ENCODE measurements around the gene DNM3.

GRCh38 chr1:172410027-172410426 is 568.7 kb downstream of the DNM3 start:
- no peak for TF ChIP-seq GABPA (IDR thresholded peaks at IDR 0.05; ENCODE audit: borderline replicate concordance, insufficient read depth, low read length)
- TF ChIP-seq EZH2 (IDR thresholded peaks at IDR 0.05; ENCODE audit: low read depth, low read length, severe bottlenecking): no peak
- TF ChIP-seq POLR2A (IDR thresholded peaks at IDR 0.05; ENCODE audit: control extremely low read depth in 1 of 2, low read depth in 2 of 2, low read length in 2 of 2): no peak
- TF ChIP-seq, protein P1, sequence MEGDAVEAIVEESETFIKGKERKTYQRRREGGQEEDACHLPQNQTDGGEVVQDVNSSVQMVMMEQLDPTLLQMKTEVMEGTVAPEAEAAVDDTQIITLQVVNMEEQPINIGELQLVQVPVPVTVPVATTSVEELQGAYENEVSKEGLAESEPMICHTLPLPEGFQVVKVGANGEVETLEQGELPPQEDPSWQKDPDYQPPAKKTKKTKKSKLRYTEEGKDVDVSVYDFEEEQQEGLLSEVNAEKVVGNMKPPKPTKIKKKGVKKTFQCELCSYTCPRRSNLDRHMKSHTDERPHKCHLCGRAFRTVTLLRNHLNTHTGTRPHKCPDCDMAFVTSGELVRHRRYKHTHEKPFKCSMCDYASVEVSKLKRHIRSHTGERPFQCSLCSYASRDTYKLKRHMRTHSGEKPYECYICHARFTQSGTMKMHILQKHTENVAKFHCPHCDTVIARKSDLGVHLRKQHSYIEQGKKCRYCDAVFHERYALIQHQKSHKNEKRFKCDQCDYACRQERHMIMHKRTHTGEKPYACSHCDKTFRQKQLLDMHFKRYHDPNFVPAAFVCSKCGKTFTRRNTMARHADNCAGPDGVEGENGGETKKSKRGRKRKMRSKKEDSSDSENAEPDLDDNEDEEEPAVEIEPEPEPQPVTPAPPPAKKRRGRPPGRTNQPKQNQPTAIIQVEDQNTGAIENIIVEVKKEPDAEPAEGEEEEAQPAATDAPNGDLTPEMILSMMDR (IDR thresholded peaks at IDR 0.05; ENCODE audit: control extremely low read depth in 1 of 3, insufficient read depth in 1 of 3, low read depth in 1 of 3, low read length in 3 of 3): no peak

Data from H1 (cell line).